Kidney (tissue), 14 donors: ENCODE data around the gene CCL18. TPM values are rescaled to one million over a fixed set of nuclear protein-coding genes. Genes with fewer than 3 reads are reported as not detected.

ENCODE experiments used
- DNase-seq, 5 donors: peaks; one replicate each; pipeline ENCODE4 v3.0.0-alpha.2; 2013 to 2020
- FAIRE-seq: peaks from 2 replicates; lab custom pipeline; 2012; peaks lifted over from hg19 to GRCh38; lab: Jason Lieb, UNC
- H3K27ac ChIP-seq, 2 donors: one replicate each; pipeline ENCODE4 v1.7.0; 2013; ENCODE audit warnings: low read depth in 2 of 2, low read length in 2 of 2, inconsistent platforms in 1 of 2
- H3K27me3 ChIP-seq: one replicate; pipeline ENCODE4 v1.7.1; 2013; ENCODE audit warnings: low read length, inconsistent platforms; ENCODE audit not compliant: control insufficient read depth, insufficient read depth
- H3K36me3 ChIP-seq, 3 donors: one replicate each; pipeline versions ENCODE4 v1.7.0 to v1.7.1; 2013; ENCODE audit warnings: low read length in 3 of 3, control low read depth in 1 of 3, inconsistent platforms in 1 of 3; ENCODE audit not compliant: insufficient read depth in 3 of 3, control insufficient read depth in 2 of 3
- H3K4me1 ChIP-seq, 3 donors: one replicate each; pipeline versions ENCODE4 v1.7.0 to v1.7.1; 2013; ENCODE audit warnings: low read length in 3 of 3, inconsistent platforms in 1 of 3, low read depth in 1 of 3; ENCODE audit not compliant: control insufficient read depth in 2 of 3, insufficient read depth in 2 of 3
- H3K4me3 ChIP-seq, 3 donors: one replicate each; pipeline versions ENCODE4 v1.7.0 to v1.8.1; 2013; ENCODE audit warnings: low read length in 3 of 3, control low read depth in 1 of 3, inconsistent platforms in 1 of 3
- H3K9ac ChIP-seq, 3 donors: one replicate each; pipeline versions ENCODE4 v1.7.0 to v1.7.1; 2013; ENCODE audit warnings: low read length in 3 of 3, control low read depth in 1 of 3, inconsistent platforms in 1 of 3
- H3K9me3 ChIP-seq, 3 donors: one replicate each; pipeline versions ENCODE4 v1.7.0 to v1.7.1; 2013; ENCODE audit warnings: low read length in 3 of 3, control low read depth in 1 of 3, inconsistent platforms in 1 of 3; ENCODE audit not compliant: control insufficient read depth in 2 of 3, insufficient read depth in 1 of 3
- intact Hi-C: fragments of 100-400 bp; cut with DNase I; formaldehyde crosslinking; loops from one replicate; pipeline ENCODE4 v1.11.1; 2022
- polyA plus RNA-seq: library from polyadenylated mRNA; stranded (reverse); fragments of 350-450 nt; fragmentation: Illumina TruSeq; extraction: RNeasy Lipid Tissue Mini Kit (QIAGEN cat#74804); gene quantifications from one replicate; pipeline ENCODE4 v1.2.3, GENCODE V29; 2014; ENCODE audit warnings: low read depth, low replicate concordance; ENCODE audit not compliant: insufficient read depth
- total RNA-seq: library from RNA; stranded (reverse); fragmentation: NEBNext Ultra II Directional; extraction: Animal tissue kit (Norgen Biotek cat#: 25700); gene quantifications from one replicate; pipeline ENCODE4 v1.2.1, GENCODE V29; 2021
- TF ChIP-seq, protein P1 (sequence below): IDR thresholded peaks from 3 replicates; pipeline ENCODE4 v1.5.1; 2012; ENCODE audit warnings: mild to moderate bottlenecking, moderate library complexity, borderline replicate concordance; ENCODE audit not compliant: insufficient read depth; ENCODE audit errors: extremely low read depth
- donor health status: control.
- donor health status: control.
- donor health status: control.
- donor health status: control.
- donor health status: control.
- donor health status: DM: yes; HTN: yes; CAD: no.
- donor health status: Normal renal cell carcinoma (clear cell type).

CCL18 gene
- total and polyA plus RNA-seq, 2 donors from 2014 or later: 4.5 TPM; not detected in 1

- TF ChIP-seq, protein P1, sequence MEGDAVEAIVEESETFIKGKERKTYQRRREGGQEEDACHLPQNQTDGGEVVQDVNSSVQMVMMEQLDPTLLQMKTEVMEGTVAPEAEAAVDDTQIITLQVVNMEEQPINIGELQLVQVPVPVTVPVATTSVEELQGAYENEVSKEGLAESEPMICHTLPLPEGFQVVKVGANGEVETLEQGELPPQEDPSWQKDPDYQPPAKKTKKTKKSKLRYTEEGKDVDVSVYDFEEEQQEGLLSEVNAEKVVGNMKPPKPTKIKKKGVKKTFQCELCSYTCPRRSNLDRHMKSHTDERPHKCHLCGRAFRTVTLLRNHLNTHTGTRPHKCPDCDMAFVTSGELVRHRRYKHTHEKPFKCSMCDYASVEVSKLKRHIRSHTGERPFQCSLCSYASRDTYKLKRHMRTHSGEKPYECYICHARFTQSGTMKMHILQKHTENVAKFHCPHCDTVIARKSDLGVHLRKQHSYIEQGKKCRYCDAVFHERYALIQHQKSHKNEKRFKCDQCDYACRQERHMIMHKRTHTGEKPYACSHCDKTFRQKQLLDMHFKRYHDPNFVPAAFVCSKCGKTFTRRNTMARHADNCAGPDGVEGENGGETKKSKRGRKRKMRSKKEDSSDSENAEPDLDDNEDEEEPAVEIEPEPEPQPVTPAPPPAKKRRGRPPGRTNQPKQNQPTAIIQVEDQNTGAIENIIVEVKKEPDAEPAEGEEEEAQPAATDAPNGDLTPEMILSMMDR: no peak
- no peak overlapping the region for H3K4me3 ChIP-seq
- no peak overlapping the region for H3K9ac ChIP-seq
- FAIRE-seq (no peak), DNase-seq (no peak)
- H3K9me3 ChIP-seq: no peaks in the 10 kb centered on the region
- no peaks in the 10 kb centered on the region for H3K36me3 ChIP-seq
- intact Hi-C loops: no loop called here
- no peak overlapping the region for H3K27ac ChIP-seq
- no peaks in the 10 kb centered on the region for H3K27me3 ChIP-seq
- H3K4me1 ChIP-seq: no peaks in the 10 kb centered on the region
Observed at GRCh38 chr17:36048066-36048465, 16.0 kb upstream of the CCL18 start.

DNA sequence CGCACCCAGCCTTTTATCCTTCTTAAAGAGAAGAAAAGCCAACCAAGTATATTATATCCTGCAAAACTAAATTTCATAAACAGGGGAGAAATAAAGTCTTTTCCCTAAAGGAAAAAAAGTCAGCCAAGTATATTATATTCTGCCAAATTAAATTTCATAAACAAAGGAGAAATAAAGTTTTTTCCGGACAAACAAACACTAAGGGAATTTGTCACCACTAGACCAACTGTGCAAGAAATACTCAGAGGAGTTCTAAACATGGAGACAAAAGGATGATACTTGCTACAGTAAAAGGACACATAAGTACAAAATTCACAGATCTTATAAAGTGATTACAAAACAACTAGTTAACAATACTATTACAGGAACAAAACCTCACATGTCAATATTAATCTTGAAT is 14.4 kb upstream of the CCL18 start:
- no peak overlapping the region for H3K27ac ChIP-seq
- FAIRE-seq: no peak
- no peaks in the 10 kb centered on the region for H3K4me1 ChIP-seq
- H3K9me3 ChIP-seq: no peaks in the 10 kb centered on the region
- no peaks in the 10 kb centered on the region for H3K36me3 ChIP-seq
- intact Hi-C loops: no loop called here
- no peak for DNase-seq
- no peaks in the 10 kb centered on the region for H3K27me3 ChIP-seq
- no peak overlapping the region for H3K4me3 ChIP-seq
- H3K9ac ChIP-seq: no peak overlapping the region
- TF ChIP-seq, protein P1: no peak

- H3K27me3 ChIP-seq: no peaks in the 10 kb centered on the region
- H3K27ac ChIP-seq: no peak overlapping the region
- H3K36me3 ChIP-seq: no peaks in the 10 kb centered on the region
- DNase-seq (no peak), FAIRE-seq (no peak)
- TF ChIP-seq, protein P1: no peak
- no peak overlapping the region for H3K4me3 ChIP-seq
- H3K9me3 ChIP-seq: no peaks in the 10 kb centered on the region
- H3K9ac ChIP-seq: no peak overlapping the region
- H3K4me1 ChIP-seq: no peaks in the 10 kb centered on the region
- intact Hi-C loops: no loop called here
Observed at GRCh38 chr17:36055171-36055570, 8.9 kb upstream of the CCL18 start.

DNA sequence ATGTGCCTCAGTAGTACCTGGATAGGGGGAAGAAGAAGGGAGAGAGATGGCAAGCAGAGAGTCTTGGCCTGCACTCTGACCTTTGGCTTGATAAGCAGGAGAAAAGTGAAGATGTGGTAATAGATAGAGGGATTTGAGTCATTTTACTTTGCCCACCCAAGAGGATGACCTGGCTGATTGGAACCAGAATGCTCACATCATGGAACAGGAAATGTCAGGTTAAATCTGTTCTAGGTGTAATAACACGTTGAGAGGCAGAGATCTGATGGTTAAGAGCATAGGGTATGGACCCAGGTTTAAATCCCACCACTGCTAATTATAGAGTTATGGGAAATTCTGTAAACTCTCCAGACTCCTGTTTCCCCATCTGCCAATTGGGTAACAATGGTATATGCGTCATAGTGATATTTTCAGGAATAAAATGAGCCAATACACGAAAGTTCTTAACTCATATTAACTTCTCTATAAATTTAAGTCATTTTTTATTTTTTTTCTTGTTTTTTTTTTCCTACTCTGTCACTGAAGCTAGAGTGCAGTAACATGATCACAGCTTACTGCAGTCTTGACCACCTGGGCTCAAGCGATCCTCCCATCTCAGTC is 8.1 kb upstream of the CCL18 start:
- no peak for FAIRE-seq
- Histone ChIP-seq H3K4me3 (no peak overlapping the region), H3K36me3 (no peaks in the 10 kb centered on the region), H3K9me3 (no peaks in the 10 kb centered on the region), H3K9ac (no peak overlapping the region), H3K27me3 (no peaks in the 10 kb centered on the region), H3K27ac (no peak overlapping the region), H3K4me1 (no peaks in the 10 kb centered on the region)
- TF ChIP-seq, protein P1: no peak
- no peak for DNase-seq
- intact Hi-C loops: no loop called here
